ENCODE measurements around the gene LGALS8.

Gene LGALS8

DNA sequence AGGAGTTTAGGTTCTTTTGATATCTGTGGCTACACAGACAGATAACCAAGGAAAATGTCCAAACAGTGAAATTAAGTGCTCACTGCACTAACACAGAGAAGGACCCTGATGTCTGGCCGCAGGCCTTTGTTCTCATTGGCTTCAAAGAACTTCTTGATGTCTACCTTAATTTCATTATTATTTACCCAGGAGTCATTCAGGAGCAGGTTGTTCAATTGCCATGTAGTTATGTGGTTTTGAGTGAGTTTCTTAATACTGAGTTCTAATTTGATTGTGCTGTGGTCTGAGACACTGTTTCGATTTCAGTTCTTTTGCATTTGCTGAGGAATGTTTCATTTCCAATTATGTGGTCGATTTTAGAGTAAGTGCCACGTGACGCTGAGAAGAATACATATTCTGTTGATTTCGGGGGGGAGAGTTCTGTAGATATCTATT lies 15.2 kb upstream of the LGALS8 start:
- TF ChIP-seq, protein P1, sequence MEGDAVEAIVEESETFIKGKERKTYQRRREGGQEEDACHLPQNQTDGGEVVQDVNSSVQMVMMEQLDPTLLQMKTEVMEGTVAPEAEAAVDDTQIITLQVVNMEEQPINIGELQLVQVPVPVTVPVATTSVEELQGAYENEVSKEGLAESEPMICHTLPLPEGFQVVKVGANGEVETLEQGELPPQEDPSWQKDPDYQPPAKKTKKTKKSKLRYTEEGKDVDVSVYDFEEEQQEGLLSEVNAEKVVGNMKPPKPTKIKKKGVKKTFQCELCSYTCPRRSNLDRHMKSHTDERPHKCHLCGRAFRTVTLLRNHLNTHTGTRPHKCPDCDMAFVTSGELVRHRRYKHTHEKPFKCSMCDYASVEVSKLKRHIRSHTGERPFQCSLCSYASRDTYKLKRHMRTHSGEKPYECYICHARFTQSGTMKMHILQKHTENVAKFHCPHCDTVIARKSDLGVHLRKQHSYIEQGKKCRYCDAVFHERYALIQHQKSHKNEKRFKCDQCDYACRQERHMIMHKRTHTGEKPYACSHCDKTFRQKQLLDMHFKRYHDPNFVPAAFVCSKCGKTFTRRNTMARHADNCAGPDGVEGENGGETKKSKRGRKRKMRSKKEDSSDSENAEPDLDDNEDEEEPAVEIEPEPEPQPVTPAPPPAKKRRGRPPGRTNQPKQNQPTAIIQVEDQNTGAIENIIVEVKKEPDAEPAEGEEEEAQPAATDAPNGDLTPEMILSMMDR (IDR thresholded peaks at IDR 0.05; ENCODE audit: extremely low read depth, insufficient read depth, missing control alignments): no peak
- no peak for DNase-seq (ENCODE audit: low spot score)
- in situ Hi-C loops (cut with MboI; ENCODE audit: low pct_unique_long_range_greater_than_20kb, low sequenced_read_pairs, unreplicated experiment): no loop called here

DNA sequence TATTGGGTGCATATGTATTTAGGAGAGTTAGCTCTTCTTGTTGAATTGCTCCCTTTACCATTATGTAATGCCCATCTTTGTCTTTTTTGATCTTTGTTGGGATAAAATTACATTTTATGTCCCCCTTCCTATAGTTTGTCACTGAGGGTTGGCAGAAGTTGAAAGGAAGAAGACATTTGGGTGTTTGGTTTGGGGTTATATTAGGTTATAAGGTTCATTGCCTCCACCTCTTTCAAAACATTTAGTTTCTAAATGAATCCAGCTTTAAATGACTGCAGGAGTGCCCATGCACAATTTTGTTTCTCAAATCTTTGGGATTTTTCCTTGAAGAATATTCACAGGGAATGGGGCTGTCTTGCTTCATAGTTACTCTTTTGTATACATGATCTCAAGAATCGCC lies 14.6 kb upstream of the LGALS8 start:
- in situ Hi-C loops (cut with MboI; ENCODE audit: low pct_unique_long_range_greater_than_20kb, low sequenced_read_pairs, unreplicated experiment): no loop called here
- TF ChIP-seq, protein P1 (IDR thresholded peaks at IDR 0.05; ENCODE audit: extremely low read depth, insufficient read depth, missing control alignments): no peak
- DNase-seq (ENCODE audit: low spot score): no peak

DNA sequence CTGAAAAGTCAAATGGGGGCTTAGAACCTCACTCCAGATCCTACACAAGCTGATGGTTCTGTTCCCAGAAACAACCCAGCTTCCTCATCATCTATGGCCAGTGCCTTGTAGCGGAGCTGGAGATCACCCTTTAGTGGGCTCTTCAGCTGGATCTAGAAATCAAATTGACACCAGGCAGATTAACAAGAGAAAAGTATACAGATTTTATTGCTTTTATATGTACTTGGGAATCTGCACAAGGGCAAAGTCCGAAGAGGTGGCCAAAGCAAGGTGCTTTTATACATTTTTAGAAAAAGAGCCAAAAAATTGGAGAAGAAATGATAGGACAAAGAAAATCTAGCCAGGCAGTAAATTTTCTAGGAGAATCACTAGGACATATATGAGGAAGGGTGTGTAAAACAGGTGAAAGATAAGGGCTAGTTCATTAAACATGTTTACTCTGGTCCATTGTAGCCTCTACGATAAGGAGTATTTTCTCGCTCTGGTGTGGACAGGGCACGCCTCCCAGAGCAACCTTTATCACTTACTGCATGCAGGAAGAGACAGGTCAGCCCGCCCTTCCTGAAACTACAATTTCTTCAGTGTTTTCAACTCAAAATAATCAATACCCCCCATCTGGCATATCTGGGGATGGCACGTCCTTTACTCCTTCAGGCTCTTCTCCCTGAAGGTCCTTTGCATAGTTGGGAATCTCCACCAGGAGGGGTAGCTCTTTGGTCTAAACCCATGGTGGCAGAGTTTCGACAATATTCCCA lies 14.0 kb upstream of the LGALS8 start:
- TF ChIP-seq, protein P1 (IDR thresholded peaks at IDR 0.05; ENCODE audit: extremely low read depth, insufficient read depth, missing control alignments): no peak
- in situ Hi-C loops (cut with MboI; ENCODE audit: low pct_unique_long_range_greater_than_20kb, low sequenced_read_pairs, unreplicated experiment): no loop called here
- no peak for DNase-seq (ENCODE audit: low spot score)

DNA sequence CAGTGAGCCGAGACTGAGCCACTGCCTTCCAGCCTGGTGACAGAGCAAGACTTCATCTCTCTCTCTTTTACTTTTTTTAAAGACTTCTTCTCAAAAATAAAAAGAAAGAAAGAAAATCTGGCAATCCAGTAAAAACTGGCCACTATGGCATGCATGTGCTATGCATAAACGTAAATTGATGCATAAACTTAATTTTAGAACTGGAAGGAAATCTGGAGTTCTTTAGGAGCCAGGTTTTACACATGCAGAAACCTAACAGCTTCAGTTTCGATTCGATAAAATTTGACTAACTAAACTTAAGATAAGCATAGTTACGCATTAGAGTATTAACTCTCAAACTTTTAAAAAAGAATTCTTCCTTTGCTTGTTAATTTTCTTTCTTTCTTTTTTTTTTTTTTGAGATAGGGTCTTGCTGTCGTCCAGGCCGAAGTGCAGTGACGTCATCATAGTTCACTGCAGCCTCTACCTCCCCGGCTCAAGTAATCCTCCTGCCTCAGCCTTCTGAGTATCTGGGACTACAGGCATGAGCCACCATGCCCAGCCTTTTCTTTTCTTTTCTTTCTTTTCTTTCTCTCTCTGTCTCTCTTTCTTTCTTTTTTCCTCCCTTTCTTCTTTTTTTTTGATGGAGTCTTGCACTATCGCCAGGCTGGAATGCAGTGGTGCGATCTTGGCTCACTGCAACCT lies 11.9 kb upstream of the LGALS8 start:
- TF ChIP-seq, protein P1 (IDR thresholded peaks at IDR 0.05; ENCODE audit: extremely low read depth, insufficient read depth, missing control alignments): no peak
- DNase-seq (ENCODE audit: low spot score): no peak
- in situ Hi-C loops (cut with MboI; ENCODE audit: low pct_unique_long_range_greater_than_20kb, low sequenced_read_pairs, unreplicated experiment): no loop called here

DNA sequence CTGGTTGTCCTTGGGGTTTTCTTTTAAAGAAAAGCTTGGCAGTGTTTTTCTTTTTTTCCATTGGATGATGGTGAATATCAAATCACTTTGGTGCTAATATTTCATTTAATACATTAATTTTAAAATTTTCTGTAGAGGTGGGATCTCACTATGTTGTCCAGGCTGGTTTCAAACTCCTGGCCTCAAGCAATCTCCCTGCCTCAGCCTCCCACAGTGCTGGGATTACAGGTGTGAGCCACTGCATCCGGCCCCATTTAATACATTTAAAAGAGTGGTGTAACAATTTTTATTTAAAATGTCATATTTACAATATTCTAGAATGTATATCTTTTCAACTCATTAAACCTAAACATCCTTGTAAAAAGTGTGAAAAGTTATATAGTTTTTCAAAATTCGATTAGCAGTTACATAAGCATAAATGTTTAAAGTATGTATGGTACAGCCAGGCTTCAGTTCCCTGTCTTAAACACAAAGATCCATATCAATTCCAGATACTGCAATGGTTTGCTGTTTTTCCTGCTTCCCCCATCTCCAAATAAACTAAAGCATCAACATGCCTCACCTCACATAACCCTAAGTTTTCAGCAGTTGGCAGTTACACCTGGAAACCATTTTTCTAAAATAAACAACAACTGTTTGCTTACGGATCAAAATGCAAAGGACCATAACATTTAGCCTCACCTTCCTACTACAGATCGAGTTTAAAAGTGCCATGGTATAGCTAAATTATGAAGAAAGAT lies 8.9 kb upstream of the LGALS8 start:
- no peak for DNase-seq (ENCODE audit: low spot score)
- in situ Hi-C loops (cut with MboI; ENCODE audit: low pct_unique_long_range_greater_than_20kb, low sequenced_read_pairs, unreplicated experiment): no loop called here
- TF ChIP-seq, protein P1 (IDR thresholded peaks at IDR 0.05; ENCODE audit: extremely low read depth, insufficient read depth, missing control alignments): no peak

DNA sequence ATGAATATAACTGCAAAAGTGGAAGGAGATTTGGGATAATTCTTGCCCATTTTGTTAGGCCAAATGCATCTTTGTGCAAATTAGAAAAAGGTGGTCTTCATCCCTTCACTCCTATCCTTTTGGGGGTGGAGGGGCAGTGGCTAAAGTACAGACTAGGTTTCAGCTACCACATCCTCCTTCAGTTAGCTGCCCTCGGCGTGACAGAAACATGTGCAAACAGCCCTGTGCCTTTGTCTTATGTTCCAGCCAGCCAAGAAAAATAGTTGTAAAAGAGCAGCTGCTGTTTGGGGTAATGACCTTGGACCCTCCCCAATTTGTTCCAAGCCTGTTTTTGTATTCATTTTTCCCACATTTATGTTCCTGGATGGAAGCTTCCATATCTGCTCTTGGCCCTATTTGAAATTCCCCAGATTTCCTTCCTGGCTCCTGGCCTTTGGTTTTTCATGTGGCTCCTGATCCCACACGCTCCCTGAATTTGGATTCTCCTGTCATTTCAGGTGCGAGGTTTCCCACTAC lies 8.3 kb upstream of the LGALS8 start:
- no peak for DNase-seq (ENCODE audit: low spot score)
- in situ Hi-C loops (cut with MboI; ENCODE audit: low pct_unique_long_range_greater_than_20kb, low sequenced_read_pairs, unreplicated experiment): no loop called here
- TF ChIP-seq, protein P1 (IDR thresholded peaks at IDR 0.05; ENCODE audit: extremely low read depth, insufficient read depth, missing control alignments): no peak
